ENCODE results near the gene SYNJ2.

- TF ChIP-seq EZH2phosphoT487 (IDR thresholded peaks at IDR 0.05; ENCODE audit: insufficient read depth, low read depth) (no peak), EZH2 (IDR thresholded peaks at IDR 0.05; ENCODE audit: insufficient read depth, poor library complexity, severe bottlenecking) (no peak)
Observed at GRCh38 chr6:158031381-158032353, 50.0 kb downstream of the SYNJ2 start.
